Measurements from ENCODE around the gene UBASH3A. TPM values are rescaled to one million over a fixed set of nuclear protein-coding genes. Genes with fewer than 3 reads are reported as not detected.

UBASH3A gene
- total RNA-seq, 3 donors from 2014 or later (not counting 1 experiment from before 2014, with no cell fraction given): 0.66 to 5.0 (median 2.0) TPM

DNA sequence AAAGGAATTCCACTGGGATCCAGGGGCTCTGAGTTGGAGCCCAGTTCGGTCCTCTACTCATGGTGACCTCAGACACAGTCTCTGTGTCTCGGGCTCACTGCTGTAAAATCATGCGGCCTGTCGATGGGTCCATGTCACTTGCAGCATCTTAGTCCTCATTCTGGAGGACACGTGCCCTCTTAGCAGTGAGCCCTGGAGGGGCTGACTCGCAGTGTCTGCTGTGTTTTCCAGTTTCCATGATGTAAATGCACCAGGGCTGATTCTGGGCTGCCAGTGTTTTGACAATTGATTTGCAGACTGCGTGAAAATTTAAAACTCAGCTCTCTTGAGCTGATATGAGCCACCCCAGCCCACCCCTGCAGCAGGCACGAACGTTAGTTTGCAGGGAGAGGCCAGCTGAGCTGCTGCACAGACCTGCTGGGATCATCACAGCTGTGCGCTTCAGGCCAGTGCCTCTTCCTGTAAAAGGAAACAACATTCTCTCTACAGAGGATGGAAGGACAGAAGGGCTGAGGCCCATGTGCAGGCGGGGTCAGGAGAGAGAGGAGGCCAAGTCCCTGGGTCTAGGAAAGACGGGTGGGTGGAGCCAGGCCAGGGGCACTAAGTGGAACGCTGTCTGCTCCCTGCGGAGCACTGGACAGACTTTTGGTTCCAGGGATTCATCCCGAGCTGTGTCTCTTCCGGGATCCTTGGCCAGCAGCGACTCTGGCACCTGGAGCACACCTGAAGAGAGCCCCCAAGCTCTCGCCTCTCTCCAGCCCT lies 49.7 kb downstream of the UBASH3A start:
- DNase-seq: no peak
- Mint-ChIP-seq H3K27ac (no peak overlapping the region), H3K9me3 (no peaks in the 10 kb centered on the region), H3K27me3 (ENCODE audit: low read depth in 2 of 2) (peaks cover 23 to 43% of the 10 kb centered on the region in 2 donors), H3K4me3 (no peak overlapping the region), H3K36me3 (no peaks in the 10 kb centered on the region), H3K4me1 (peaks cover 0 to 15% of the 10 kb centered on the region in 2 donors)
- Histone ChIP-seq H3K27me3 (ENCODE audit: control insufficient read depth, insufficient read depth, low read length) (no peaks in the 10 kb centered on the region), H3K4me1 (ENCODE audit: control insufficient read depth, insufficient read depth, low read length) (peaks cover 9% of the 10 kb centered on the region), H3K9me3 (ENCODE audit: control insufficient read depth, insufficient read depth, low read length) (no peaks in the 10 kb centered on the region), H3K27ac (ENCODE audit: low read length) (no peak overlapping the region), H3K4me3 (ENCODE audit: low read length) (no peak overlapping the region), H3K36me3 (ENCODE audit: control insufficient read depth, insufficient read depth, low read length) (no peaks in the 10 kb centered on the region)
- intact Hi-C loops (cut with micrococcal nuclease): no loop called here
- 66% methylated on average over 18 of the region's 18 CpGs for WGBS (ENCODE audit: insufficient coverage)
- TF ChIP-seq CTCF (IDR thresholded peaks at IDR 0.05): no peak
- ATAC-seq: no peak

- Histone ChIP-seq H3K27me3 (ENCODE audit: control insufficient read depth, insufficient read depth, low read length) (no peaks in the 10 kb centered on the region), H3K4me1 (ENCODE audit: control insufficient read depth, insufficient read depth, low read length) (peaks cover 9% of the 10 kb centered on the region), H3K27ac (ENCODE audit: low read length) (no peak overlapping the region), H3K4me3 (ENCODE audit: low read length) (no peak overlapping the region), H3K9me3 (ENCODE audit: control insufficient read depth, insufficient read depth, low read length) (no peaks in the 10 kb centered on the region), H3K36me3 (ENCODE audit: control insufficient read depth, insufficient read depth, low read length) (no peaks in the 10 kb centered on the region)
- intact Hi-C loops (cut with micrococcal nuclease): no loop called here
- no peaks in the 10 kb centered on the region for H3K36me3 Mint-ChIP-seq
- DNase-seq (no peak), ATAC-seq (no peak)
- TF ChIP-seq CTCF (IDR thresholded peaks at IDR 0.05): no peak
- H3K27ac Mint-ChIP-seq: no peak overlapping the region
- no peak overlapping the region for H3K4me3 Mint-ChIP-seq
- 96% methylated on average over 19 of the region's 19 CpGs for WGBS (ENCODE audit: insufficient coverage)
- H3K4me1 Mint-ChIP-seq: peaks cover 0 to 15% of the 10 kb centered on the region in 2 donors
- peaks cover 17 to 36% of the 10 kb centered on the region in 2 donors for H3K27me3 Mint-ChIP-seq (ENCODE audit: low read depth in 2 of 2)
- H3K9me3 Mint-ChIP-seq: no peaks in the 10 kb centered on the region
These were observed 50.4 kb downstream of the UBASH3A start for GRCh38 chr21:42453986-42454570.

DNA sequence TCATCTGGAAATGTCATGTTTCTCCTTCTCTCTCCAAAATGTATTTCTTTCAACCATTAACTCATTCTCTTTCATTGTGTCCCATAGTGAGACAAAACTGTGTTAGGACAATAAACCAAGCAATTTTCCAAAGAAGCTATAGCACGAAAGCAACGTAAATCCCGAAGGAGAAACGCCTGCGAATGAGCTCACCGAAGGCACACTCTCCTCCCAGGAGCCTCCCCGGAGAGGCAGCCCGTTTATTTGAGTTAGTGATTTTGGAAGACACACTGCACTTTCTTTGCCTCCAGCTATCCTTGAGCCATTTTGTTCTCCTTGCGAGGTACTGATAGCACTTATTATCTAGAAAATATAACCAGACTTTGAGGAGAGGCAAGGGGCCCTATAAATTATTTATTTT lies 51.1 kb downstream of the UBASH3A start:
- H3K4me1 Mint-ChIP-seq: peaks cover 0 to 13% of the 10 kb centered on the region in 2 donors
- 95% methylated on average over 9 of the region's 9 CpGs for WGBS (ENCODE audit: insufficient coverage)
- H3K4me1 ChIP-seq (ENCODE audit: control insufficient read depth, insufficient read depth, low read length): peaks cover 9% of the 10 kb centered on the region
- H3K36me3 Mint-ChIP-seq: no peaks in the 10 kb centered on the region
- intact Hi-C loops (cut with micrococcal nuclease): no loop called here
- H3K36me3 ChIP-seq (ENCODE audit: control insufficient read depth, insufficient read depth, low read length): no peaks in the 10 kb centered on the region
- no peak overlapping the region for H3K27ac Mint-ChIP-seq
- H3K27me3 Mint-ChIP-seq (ENCODE audit: low read depth in 2 of 2): peaks cover 16 to 29% of the 10 kb centered on the region in 2 donors
- H3K27ac ChIP-seq (ENCODE audit: low read length): no peak overlapping the region
- H3K9me3 ChIP-seq (ENCODE audit: control insufficient read depth, insufficient read depth, low read length): no peaks in the 10 kb centered on the region
- no peaks in the 10 kb centered on the region for H3K27me3 ChIP-seq (ENCODE audit: control insufficient read depth, insufficient read depth, low read length)
- TF ChIP-seq CTCF (IDR thresholded peaks at IDR 0.05): no peak
- no peak for DNase-seq
- no peaks in the 10 kb centered on the region for H3K9me3 Mint-ChIP-seq
- no peak overlapping the region for H3K4me3 Mint-ChIP-seq
- no peak for ATAC-seq
- no peak overlapping the region for H3K4me3 ChIP-seq (ENCODE audit: low read length)
